Fibroblast of villous mesenchyme (primary cell): ENCODE data around the gene SPRYD3. TPM values are rescaled to one million over a fixed set of nuclear protein-coding genes. Genes with fewer than 3 reads are reported as not detected.
"Not testable (repeated sequence)": the region's sequence is repeated elsewhere in the genome, so short reads cannot be mapped to it uniquely, and the experiment has no call there.

Experiments
- DNase-seq: peaks from one replicate; pipeline ENCODE4 v3.0.0-alpha.2; 2010; ENCODE audit warnings: low read depth
- H3K4me3 ChIP-seq: 2 replicates; pipeline ENCODE4 v1.5.1; 2011; ENCODE audit warnings: low read depth, mild to moderate bottlenecking, low read length
- CTCF ChIP-seq: IDR thresholded peaks from 2 replicates; pipeline ENCODE4 v1.5.1; 2012; ENCODE audit warnings: low read depth, mild to moderate bottlenecking, low read length; ENCODE audit not compliant: insufficient read depth
- total RNA-seq: library from RNA; depleted of rRNA; stranded (reverse); fragments of >200 nt; gene quantifications from 2 replicates; pipeline ENCODE4 v1.2.3, GENCODE V29; 2012

SPRYD3 gene
- total RNA-seq, 1 donor: 19.4 TPM

GRCh38 chr12:53044052-53044581 is 35.1 kb downstream of the SPRYD3 start:
- no peak for TF ChIP-seq CTCF
- DNase-seq: no peak
- no peak overlapping the region for H3K4me3 ChIP-seq

- no peak for TF ChIP-seq CTCF
- H3K4me3 ChIP-seq: no peak overlapping the region
- no peak for DNase-seq
Measured at GRCh38 chr12:53042607-53043454, 36.4 kb downstream of the SPRYD3 start.

- no peak for TF ChIP-seq CTCF
- no peak for DNase-seq
- no peak overlapping the region for H3K4me3 ChIP-seq
Measured at GRCh38 chr12:53039851-53040250, 39.3 kb downstream of the SPRYD3 start.

- no peak for TF ChIP-seq CTCF
- peak; percentile 39 for DNase-seq
- no peak overlapping the region for H3K4me3 ChIP-seq
Measured at GRCh38 chr12:53036802-53037201, 42.4 kb downstream of the SPRYD3 start.

GRCh38 chr12:53034459-53034858 is 44.7 kb downstream of the SPRYD3 start:
- no peak for DNase-seq
- no peak overlapping the region for H3K4me3 ChIP-seq
- TF ChIP-seq CTCF: no peak

- DNase-seq, H3K4me3 ChIP-seq: not testable (repeated sequence)
Measured at GRCh38 chr12:53033832-53034231, 45.4 kb downstream of the SPRYD3 start.

GRCh38 chr12:53031616-53032015 is 47.6 kb downstream of the SPRYD3 start:
- no peak overlapping the region for H3K4me3 ChIP-seq
- TF ChIP-seq CTCF: no peak
- DNase-seq: no peak

GRCh38 chr12:53027014-53027413 is 52.2 kb downstream of the SPRYD3 start:
- H3K4me3 ChIP-seq, DNase-seq: not testable (repeated sequence)
